GM18907 (cell line): ENCODE data around the gene TREML2.
"Not testable (repeated sequence)": the region's sequence is repeated elsewhere in the genome, so short reads cannot be mapped to it uniquely, and the experiment has no call there.

Source experiments
- ATAC-seq: cut with Tn5 transposase; IDR thresholded peaks from one replicate; pipeline ENCODE4 v1.9.1; 2021; ENCODE audit warnings: mild to moderate bottlenecking, moderate library complexity; ENCODE audit not compliant: unreplicated experiment

Gene TREML2

DNA sequence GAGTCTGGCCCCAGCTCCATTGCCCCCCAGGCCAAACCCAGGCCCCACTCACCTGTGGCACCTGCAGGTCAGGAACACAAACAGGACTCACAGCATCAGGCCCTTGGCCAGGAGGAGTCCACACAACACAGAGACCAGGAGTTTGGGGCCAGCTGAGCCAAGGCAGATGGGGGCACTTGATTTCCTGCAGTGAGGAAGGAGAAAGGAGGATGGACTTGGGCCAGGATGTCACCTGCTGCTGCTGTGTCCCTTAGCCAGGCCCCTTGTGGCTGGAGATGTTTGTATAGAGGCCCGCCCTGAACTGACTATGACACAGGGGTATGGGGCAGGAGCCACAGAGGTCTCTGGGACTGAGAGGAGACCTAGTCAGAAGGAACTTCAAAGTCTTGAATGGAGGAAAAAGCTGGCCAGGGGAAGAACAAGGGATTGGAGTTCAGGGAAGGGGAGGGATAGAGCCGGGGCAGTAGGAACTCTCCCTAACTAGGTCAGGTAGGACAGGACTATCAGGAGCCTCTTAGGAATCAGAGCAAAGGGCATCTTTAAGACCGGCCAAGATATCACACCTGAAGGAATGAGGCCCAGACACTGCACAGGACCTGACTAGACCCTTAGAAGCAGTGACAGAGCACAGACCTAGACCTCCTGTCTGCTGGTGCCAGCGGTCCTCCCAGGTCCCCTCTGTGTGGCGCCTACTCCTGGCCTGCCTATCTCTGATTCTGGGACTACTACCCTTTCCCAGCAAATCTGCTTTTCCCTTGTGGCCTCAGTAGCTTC, 8.8 kb upstream of the TREML2 start:
- no peak for ATAC-seq

DNA sequence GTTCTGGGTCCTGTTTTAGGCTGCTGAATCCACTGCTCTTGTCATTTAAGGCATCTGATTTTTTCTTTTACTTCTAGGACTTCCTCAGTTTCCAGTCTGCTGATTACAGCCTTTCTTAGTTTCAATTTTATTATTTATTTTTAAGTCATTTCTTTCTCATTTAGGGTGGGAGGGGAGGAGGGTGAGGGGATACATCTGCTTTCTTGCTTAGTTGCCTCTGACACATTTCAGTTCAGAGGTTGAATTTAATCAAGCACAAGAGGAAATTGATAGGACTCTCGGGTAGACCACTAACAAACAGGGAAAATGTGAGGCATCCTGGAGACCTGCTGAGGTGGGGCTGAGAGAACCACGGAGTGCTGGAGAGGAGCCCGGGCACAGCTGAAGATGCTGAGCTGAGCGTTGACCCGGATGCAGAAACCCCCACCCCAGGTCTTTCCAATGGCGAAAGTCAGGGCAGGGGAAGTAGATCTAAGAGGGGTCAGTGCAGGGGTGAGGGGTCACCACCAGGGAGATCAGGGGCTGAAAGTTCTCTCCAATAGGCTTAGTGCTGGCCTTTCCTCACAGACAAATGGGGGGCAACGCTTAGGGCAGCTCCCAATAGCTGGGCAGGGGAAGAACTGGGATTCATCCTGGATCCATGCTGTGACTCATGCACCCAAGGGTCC, 7.6 kb upstream of the TREML2 start:
- ATAC-seq = no peak

DNA sequence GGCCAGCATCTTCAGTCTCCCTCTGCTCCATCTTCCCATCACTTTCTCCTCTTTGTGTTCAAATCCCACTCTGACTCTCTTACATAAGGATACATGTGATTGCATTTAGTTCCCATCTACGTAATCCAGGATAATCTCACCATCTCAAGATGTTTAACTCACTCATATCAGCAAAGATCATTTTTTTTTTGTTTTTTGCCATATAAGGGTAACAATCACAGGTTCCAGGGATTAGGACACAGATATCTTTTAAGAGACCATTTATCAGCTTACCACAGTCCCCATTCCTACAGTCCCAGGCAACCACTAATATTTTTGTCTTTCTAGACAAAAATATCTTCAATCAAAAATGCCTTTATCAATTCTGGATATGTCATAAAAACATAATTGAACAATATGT, 3.2 kb upstream of the TREML2 start:
- ATAC-seq = no peak

DNA sequence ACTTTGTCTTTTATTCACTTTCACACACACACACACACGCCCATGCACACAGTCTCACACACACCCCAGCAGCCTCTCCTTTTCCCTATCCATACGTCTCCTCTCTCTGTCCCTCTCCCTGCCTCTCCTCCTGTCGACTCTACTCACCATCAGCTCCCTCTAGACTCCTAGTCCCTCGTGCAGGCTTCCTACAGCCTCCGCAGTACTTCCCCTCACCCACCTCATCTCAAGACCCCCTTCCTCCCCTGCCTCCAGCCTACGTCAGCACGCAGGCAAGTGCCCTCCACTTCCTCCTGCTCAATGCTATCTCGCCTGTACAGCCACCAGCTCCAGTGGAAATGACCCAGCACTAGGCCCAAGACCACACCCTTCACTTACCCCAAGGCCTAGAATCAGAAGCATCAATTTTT, 820 bp upstream of the TREML2 start:
- peak; percentile 2 for ATAC-seq

DNA sequence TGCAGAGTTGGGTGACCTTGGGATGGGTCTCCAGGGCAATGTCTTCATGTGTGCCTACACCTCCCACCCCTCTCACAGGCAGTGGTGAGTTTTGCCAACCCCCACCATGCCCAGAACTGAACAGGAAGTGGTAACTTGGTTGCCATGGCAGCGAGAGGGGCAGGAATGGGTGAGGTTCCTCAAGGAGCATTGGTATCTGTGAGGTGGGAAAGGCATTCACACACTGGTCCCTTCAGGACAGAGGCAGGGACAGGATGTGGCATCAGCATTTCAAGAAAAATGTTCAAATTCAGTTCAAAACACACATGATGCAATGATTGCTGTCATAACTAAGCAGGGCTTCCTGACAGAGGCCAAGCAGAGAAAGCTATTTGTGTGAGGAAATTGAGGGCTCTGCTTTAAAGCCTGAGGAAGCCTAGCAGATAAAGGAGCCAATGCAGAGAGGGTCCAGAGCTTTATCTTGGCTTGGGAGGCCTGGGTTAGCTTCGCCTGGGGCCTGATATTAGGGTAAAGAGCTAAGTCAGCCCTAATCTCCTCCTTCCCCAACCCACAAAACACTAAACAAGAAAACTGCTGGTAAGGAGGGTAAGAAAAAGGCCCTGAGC, 551 bp downstream of the TREML2 start:
- ATAC-seq = peak; percentile 42

DNA sequence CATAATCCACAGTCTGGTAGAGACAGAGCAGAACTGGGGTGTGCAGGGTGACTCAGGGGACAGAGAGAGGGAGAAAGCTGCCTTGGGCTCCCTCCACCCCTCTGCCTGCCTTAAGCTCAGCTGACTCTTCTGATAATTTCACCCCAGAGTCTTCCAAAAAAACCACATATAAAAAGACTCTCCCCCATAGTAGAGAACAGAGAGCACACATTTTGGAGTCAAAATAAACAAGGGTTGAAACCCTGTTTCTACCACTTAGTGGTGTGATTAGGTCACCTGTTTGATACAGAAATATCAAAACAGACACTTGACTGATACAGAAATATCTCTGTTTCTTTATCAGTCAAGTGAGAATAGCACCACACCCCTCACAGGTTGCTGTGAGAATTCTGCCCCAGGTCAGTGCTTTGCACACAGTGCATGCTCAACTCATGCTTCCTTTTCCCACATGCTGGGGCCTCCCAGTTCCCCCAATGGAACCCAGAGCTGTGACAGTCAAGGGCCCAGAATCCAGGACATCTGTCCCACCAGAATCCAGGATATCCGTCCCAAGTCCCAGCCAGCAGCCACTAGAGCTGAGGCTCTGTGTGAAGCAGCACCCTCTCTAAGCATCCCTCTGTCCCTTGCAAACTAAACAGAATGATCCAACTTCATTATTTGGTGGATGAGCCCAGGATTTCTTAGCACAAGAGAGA, 1.2 kb downstream of the TREML2 start:
- ATAC-seq = peak; percentile 45

DNA sequence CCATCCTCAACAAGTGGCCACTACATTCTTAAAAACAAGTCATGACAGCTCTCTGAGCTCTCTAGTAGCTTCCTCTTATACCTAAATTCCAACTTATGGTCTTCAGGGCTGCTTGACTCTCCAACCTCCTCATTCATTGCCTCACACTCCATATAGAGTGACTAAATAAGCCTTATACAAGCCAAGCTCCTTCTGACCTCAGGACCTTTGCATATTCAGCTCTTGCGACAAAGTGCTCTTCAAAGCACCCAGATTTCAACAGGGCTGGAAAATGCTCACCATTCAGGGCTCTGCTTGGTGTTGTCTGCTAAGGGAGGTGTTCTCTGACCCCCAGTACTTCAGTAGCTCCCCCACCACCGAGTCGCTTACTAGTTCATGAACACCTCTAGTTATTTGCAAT, 3.7 kb downstream of the TREML2 start:
- no peak for ATAC-seq

DNA sequence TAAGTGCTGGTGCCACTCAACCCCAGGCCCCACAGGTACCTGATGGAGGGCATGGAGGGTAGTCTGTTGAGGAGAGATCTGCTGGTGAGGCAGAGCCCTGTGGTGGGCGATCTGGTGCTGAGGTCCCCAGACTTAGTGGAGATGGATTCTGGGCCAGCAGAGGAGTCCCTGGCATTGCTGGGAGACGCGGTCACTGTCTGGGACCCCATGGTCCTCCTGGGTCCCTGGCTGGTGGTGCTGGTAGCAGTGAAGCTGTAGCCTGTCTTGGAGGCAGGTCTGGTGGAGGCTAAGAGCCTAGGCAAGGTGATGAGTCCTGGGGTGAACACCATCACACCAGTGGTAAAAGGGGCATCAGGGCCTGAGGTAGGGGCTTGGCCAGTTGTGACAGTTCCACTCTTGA, 6.6 kb downstream of the TREML2 start:
- ATAC-seq = no peak

DNA sequence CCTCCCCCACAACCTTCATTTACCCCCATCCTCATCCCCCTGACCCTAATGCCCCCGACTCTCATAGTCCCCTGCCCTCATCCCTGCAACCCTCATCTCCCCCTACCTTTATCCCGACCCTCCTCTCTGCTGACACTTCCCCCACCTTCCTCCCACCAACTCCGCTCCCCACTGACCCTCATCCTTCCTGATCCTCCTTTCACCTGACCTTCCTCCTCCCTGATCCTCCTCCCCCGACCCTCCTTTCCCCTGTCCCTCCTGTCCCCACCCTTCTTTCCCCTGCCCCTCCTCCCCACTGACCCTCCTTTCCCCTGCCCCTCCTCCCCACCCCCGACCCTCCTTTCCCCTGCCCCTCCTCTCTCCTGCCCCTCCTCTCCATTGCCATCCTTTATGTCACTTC, 7.1 kb downstream of the TREML2 start:
- no peak for ATAC-seq

DNA sequence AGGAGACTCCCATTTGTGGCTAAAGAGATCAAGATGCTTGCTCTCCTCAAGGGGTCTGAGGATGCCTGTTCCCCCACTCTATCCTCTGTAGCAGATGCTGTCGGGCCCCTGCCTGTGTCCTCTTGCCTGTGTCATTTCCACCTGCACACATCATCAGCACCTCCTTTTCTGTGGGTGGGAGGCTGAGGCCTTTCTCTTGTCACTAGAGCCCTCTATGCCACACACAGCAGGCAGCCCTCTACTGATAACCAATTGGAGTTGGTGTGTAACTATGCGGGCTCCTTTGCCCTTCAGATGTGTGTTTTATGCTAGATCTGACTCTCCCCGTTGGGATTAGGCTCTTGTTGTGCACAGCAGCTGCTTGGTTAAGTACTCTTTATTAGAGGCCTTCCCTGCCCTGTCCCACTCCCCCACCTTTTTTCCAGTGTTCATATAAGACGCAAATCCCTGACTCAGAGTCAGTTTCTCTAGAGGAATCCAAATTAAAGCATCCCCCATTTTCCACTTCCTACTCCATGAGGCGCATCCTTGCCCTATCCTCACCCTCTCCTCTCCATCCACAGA, 7.7 kb downstream of the TREML2 start:
- ATAC-seq = no peak

DNA sequence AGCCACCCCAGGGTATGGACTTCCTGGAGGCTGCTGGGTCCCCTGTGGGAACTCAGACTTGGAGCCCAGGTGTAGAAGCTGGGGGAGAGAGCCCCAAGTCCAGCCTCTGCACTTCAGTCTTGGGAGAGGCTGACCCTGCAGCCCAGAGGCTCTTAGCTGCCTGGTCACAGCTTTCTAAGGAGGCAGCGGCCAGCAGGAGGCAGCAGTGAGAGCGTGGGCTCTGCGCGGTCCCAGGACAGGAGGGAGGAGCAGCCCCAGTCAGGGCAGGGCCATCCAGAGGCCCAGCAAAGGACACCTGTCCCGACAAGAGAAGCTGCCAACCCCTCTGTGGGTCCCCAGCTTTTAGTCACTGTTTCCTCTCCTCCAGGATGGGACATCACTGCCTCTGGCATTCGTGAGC, 9.4 kb downstream of the TREML2 start:
- no peak for ATAC-seq

DNA sequence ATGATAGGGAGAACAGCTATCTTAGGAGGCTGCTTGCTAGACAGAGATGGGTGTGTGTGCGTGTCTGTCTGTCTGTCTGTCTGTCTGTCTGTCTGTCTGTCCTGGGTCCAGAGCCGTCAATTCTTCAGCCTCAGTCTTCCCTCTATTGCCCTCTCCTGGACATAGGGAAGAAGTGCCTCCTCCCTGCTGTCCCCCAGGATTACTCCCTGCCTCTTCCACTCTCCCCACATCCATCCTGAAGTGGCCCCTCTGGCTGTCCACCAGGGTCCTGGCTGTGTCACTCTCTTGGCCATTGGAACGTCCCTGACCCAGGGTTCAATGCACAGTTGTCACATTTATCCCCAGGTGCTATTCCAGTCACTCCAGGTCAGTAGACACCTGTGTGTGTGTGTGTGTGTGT, 10.2 kb downstream of the TREML2 start:
- ATAC-seq = no peak

DNA sequence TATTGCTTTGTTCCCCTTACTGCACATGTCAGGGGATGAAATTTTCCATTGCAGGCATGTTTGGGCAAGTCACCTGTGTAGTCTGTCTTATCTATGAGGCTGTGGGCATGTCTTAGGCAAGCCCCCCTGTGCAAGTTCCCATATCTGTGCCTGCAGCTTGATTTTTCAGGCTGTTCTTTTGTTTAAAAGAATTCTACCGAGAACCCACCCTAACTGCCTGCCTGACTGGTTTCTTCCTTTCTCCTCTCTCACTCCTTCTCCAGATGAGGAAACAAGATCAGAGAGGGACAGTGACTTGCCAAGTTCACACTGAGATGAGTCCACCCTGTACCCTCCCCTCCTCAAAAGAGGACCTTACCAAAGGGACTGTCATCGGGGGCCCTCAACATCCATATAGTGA, 11.0 kb downstream of the TREML2 start:
- no peak for ATAC-seq

DNA sequence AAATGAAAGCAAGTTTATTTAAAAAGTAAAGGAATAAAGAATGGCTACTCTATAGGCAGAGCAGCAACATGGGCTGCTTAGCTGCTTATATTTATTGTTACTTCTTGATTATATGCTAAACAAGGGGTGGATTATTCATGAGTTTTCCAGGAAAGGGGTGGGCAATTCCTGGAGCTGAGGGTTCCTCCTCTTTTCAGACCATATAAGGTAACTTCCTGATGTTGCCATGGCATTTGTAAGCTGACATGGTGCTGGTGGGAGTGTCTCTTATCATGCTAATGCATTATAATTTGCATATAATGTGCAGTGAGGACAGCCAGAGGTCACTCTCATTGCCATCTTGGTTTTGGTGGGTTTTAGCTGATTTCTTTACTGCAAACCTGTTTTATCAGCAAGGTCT, 11.9 kb downstream of the TREML2 start:
- not testable (repeated sequence) for ATAC-seq

DNA sequence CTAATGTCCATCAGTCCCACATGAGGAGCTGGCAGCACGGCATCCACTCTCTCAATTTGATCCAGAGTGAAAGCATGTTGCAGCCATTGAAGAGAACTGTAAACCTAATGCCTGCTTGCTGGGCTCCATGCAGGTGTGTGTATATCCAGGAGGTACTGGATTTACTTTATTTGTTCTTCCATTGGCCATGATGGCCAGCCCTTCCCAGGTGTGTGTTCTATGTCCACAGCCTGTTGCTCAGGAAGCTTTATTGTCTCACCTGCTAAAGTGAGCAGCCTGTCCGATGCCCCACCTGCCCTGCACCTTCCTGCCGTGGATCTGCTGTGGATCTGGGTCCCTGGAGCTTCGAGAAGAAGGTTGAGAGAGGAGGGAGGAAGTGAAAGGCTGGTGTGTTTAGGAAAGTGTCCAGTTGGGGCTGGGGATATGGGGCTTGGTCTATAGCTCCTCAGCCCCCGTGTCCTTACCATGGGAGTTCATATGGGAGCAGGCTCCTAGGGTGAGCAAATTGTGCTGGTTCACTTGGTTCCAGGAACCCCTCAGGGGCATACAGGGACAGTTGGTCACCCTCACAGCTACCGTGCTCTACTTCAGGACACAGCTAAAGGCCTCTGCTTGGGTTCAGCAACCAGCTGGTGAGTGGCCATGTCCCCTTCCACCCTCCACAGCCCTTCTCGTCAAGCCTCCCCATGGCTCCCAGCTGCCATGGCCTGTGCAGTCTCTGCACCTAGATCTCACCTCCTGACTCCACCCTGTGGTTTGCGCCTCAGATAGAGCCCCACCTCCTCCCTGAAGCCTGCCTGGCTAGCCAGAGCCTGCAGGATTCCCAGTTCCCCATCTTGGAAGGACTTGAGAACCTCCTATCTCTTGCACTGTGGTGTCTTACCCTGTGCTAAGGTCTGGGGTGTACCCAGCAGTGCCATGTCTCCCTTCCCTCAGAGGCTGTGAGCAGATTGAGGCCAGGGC, 12.7 kb downstream of the TREML2 start:
- ATAC-seq = no peak

DNA sequence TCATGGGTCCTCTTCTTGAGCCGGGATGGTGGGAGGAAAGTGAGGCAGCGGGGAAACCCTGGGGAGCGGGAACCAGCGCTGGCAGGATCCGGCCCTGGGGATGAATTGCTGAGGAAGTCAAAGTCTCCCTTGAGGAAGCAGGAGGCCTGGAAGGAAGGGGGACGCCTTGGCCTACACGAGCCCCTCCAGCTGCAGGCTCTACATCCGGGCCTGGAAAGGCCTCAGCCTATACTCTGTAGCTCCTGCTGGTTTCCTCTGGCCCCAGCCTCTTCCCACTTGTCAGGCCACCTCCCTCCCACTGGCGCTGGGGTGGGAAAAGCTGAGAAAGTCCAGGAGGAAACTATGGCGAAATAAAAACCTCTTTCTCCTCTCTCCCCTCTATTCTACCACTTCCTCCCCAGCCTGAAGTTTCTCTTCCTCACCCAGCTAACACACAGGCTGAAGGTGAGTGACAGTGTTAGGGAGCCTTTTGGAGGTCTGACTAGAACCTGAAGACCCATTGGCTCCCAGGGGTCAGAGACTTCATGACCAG, 14.9 kb downstream of the TREML2 start:
- ATAC-seq = no peak

DNA sequence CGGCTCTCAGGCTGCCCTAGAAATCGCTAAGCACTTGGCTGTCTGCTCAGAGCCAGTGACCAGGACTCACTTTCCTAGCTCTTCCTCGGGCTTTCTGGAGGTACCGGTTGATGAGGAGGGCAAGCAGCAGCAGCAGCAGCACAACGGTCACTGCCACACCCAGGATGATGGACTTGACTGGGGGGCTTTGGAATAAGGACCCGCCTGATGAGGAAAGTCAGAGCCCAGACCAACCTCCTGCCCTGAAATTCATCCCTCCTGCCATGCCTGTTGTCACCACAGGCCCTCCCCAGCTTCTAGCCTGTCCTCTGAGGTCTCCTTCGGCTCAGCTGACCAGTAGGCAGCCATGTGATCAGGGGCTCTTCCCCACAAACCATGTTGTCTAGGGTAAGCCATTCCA, 16.2 kb downstream of the TREML2 start:
- no peak for ATAC-seq

DNA sequence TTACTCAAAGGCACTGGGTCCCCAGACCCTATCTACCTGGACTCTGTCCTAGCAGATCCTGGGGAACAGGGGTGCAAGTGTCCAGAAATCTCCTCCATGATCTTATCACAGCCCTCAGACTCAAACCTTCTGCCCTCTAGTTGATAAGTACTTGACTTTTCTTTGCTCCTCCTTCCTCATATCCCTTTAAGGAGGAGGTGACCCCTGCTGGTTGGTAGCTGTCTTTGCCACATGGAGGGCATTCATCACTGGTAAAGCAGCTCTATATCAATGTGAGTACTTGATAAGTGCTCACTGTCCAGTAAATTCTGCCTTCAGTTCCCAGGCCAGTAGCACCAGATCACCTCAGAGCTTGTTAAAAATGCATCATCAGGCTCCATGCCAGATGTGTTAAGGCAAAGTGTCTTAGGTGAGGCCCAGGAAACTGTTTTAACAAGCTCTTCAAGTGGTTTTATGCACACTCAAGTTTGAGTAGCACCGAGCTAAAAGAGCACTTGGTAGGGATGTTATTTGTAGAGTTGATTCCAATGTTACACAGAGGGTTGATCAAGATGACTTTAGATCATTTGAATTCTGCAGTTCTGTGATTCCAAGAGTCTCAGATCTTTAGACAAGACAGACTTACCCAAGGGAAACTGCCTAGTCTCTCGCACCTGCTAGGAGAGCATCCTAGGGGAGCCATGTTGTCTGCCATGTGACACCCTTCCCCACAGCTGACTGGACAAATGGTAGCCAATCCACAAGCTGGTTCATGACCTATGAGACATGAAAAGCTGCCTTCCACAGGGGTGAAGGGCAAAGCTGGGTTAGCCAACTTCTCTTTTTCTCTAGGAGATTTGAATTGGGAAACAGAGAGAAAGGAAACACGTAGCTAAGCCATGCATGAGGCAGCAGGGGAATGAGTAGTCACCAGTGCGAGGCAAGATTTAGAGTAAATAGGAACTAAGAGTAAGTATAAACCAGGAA, 18.6 kb downstream of the TREML2 start:
- peak; percentile 68 for ATAC-seq

DNA sequence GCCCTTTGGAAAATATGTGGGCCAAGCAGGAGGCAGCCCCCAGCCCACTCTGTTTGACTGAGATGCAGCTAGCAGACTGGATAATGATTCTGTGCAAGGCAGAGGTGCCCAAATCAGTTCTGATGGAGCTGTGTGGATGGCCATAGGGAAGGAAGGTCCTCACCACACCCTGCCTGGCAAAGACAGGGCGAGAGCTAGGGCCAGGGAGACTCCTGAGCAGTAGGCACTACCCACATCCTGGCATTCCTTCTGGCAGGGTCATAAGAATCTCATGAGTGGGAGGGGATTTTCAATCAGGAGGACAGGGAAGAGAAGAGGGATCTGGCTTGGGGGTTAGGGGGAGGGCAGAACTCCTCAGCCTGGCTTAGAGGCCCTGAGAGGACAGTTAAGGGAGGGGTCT, 19.4 kb downstream of the TREML2 start:
- no peak for ATAC-seq
